ENCODE measurements around the gene USP5.

Gene USP5

DNA sequence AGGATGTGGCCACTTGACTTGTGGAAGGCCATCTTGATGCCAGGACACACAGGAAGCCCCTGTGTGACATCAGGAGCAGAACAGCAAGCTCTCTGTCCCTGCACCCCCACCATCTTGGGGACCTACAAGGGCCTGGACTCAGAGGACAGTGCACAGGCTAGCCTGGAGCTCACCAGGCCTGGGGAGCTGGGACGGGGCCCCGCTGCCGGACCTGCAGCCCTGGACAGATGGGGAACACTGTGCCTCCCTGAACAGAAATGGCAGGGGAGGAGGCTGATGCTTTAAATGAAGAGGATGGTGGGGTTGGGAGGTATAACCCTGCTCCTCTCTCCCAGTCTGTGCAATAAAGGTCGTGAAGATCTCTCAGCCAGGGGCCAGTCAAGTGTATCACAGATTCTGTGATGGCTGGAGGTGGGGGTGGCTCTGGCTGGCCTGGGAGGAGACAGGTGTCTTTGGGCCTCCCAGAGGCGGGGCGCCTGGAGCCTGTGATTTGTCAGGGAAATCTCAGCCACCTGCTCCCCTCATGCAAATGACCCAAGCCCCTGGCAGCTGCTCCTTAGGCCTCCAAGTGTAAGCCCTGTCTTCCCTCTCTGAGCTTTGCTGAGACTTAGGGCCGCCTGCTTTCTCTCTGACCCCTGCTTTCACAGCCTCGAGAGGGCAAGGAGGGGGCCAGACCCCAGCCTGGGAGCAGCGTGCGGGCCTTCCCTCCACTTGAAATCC lies 12.3 kb upstream of the USP5 start:
- no peak for DNase-seq (ENCODE audit: low read depth)
- TF ChIP-seq, protein P1, sequence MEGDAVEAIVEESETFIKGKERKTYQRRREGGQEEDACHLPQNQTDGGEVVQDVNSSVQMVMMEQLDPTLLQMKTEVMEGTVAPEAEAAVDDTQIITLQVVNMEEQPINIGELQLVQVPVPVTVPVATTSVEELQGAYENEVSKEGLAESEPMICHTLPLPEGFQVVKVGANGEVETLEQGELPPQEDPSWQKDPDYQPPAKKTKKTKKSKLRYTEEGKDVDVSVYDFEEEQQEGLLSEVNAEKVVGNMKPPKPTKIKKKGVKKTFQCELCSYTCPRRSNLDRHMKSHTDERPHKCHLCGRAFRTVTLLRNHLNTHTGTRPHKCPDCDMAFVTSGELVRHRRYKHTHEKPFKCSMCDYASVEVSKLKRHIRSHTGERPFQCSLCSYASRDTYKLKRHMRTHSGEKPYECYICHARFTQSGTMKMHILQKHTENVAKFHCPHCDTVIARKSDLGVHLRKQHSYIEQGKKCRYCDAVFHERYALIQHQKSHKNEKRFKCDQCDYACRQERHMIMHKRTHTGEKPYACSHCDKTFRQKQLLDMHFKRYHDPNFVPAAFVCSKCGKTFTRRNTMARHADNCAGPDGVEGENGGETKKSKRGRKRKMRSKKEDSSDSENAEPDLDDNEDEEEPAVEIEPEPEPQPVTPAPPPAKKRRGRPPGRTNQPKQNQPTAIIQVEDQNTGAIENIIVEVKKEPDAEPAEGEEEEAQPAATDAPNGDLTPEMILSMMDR (IDR thresholded peaks at IDR 0.05; ENCODE audit: low read depth, low read length, missing control alignments): no peak

DNA sequence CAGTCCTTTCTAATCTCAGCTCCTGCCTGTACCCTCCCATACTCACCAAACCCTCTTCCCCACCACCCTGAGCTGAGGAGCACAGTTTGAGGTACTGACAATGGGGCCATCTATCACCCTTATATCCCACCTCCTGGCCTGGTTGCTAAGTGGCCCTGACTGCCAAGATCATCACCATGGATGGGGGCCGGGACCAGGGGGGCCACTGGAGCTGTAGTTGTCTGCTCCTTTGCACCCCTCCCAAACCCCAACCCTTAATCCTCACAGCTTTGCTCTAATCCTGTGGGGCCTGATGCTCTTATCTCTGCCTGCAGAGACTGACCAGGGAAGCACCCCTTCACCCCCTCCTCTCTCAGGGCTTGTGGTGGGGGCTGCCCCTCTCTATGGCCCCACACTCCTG lies 11.6 kb upstream of the USP5 start:
- no peak for DNase-seq (ENCODE audit: low read depth)
- in situ Hi-C loops (cut with HindIII; ENCODE audit: low sequenced_read_pairs): no loop called here
- no peak overlapping the region for H3K4me3 ChIP-seq (ENCODE audit: low read depth, low read length)
- TF ChIP-seq, protein P1 (IDR thresholded peaks at IDR 0.05; ENCODE audit: low read depth, low read length, missing control alignments): no peak

More for the DNA sequence above, 12.3 kb upstream of the USP5 start:
- no peak overlapping the region for H3K4me3 ChIP-seq (ENCODE audit: low read depth, low read length)
- in situ Hi-C loops (cut with HindIII; ENCODE audit: low sequenced_read_pairs): no loop called here

DNA sequence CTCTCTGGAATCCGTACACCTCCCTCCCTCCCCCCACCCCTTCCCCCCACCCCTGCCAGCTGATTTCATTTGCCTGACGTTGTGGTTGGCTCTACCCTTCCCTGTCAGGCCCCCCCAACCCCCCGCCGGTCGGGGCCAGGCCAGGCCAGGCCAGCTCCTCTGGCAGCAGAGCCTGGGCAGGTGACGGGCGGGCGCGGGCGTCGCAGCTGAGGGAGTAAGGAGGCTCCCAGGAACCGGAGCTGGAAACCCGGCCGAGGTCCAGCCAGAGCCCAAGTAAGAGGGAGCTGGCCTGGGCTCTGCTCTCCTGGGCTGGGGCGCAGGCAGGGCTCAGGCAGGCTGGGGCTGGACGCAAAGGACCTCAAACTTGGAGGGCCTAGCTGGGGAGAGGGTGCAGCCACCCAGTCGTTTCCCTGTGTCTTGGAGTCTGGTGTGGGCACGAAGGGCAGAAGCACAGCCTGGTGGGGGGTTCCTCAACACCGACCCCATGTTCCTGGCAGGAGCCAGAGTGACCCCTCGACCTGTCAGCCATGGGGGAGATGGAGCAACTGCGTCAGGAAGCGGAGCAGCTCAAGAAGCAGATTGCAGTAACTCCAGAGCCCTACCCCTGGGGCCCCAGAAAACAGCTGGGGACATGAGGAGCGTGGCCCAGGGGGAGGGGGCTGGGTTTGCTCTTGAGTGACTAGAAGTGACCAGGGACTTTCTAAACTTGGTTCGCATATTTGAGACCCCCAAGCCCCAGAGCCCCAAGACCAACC lies 11.0 kb upstream of the USP5 start, which contains the start of gene GNB3:
GNB3 (plus strand) TSS at position 165 of the 755 bp plus-strand sequence; CDS start at position 528, 363 bp downstream.
- H3K4me3 ChIP-seq (ENCODE audit: low read depth, low read length): no peak within 1 kb of the TSS
- DNase-seq (ENCODE audit: low read depth): no peak
- TF ChIP-seq, protein P1 (IDR thresholded peaks at IDR 0.05; ENCODE audit: low read depth, low read length, missing control alignments): no peak
- in situ Hi-C loops (cut with HindIII; ENCODE audit: low sequenced_read_pairs): no loop called here

DNA sequence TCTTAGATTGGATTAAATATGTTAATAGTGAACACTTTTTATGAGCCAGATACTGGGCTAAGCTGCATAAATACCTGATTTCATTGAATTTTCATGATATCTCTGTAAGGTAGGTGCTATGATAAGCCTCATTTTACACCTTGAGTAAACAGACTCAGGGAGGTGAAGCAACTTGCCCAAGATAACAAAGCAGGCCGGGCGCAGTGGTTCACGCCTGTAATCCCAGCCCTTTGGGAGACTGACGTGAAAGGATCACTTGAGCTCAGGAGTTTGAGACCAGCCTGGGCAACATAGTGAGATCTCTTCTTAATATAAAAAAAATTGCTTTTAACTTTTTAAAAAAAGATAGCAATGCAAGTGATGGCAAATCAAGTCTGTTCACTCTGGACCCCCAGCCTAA lies 9.9 kb upstream of the USP5 start:
- in situ Hi-C loops (cut with HindIII; ENCODE audit: low sequenced_read_pairs): no loop called here
- no peak for DNase-seq (ENCODE audit: low read depth)
- TF ChIP-seq, protein P1 (IDR thresholded peaks at IDR 0.05; ENCODE audit: low read depth, low read length, missing control alignments): no peak

DNA sequence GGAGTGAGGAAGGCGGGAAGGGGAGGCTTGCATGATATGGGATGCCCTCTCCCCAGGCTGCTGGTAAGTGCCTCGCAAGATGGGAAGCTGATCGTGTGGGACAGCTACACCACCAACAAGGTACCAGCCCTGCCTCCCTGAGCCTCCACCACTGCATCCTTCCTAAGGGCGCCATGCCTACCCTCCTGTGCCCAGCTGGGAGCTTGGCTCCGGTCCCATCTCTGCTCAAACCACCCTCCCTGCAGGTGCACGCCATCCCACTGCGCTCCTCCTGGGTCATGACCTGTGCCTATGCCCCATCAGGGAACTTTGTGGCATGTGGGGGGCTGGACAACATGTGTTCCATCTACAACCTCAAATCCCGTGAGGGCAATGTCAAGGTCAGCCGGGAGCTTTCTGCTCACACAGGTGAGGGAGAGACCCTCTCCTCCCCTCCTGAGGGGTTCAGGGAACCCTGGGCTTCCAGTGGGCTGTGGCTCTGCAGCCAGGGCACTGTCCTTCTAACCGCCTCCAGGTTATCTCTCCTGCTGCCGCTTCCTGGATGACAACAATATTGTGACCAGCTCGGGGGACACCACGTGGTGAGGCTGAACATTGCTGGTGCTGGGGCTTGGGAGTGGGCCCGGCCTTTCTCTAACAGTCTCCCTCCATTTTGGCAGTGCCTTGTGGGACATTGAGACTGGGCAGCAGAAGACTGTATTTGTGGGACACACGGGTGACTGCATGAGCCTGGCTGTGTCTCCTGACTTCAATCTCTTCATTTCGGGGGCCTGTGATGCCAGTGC lies 8.6 kb upstream of the USP5 start:
- DNase-seq (ENCODE audit: low read depth): no peak
- in situ Hi-C loops (cut with HindIII; ENCODE audit: low sequenced_read_pairs): no loop called here
- H3K4me3 ChIP-seq (ENCODE audit: low read depth, low read length): no peak overlapping the region
- TF ChIP-seq, protein P1 (IDR thresholded peaks at IDR 0.05; ENCODE audit: low read depth, low read length, missing control alignments): no peak

More for the DNA sequence above, 9.9 kb upstream of the USP5 start:
- no peak overlapping the region for H3K4me3 ChIP-seq (ENCODE audit: low read depth, low read length)

DNA sequence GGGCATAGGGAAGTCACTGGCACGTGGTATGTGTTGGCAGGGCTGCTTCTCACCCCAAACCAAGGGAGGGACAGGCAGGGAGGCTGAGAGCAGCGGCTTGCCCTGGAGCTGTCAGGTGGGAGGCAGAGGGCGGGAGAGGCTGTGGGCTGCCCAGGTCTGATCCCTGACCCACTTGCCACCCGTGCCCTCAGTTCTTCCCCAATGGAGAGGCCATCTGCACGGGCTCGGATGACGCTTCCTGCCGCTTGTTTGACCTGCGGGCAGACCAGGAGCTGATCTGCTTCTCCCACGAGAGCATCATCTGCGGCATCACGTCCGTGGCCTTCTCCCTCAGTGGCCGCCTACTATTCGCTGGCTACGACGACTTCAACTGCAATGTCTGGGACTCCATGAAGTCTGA lies 6.6 kb upstream of the USP5 start:
- in situ Hi-C loops (cut with HindIII; ENCODE audit: low sequenced_read_pairs): no loop called here
- no peak for DNase-seq (ENCODE audit: low read depth)
- TF ChIP-seq, protein P1 (IDR thresholded peaks at IDR 0.05; ENCODE audit: low read depth, low read length, missing control alignments): no peak
- no peak overlapping the region for H3K4me3 ChIP-seq (ENCODE audit: low read depth, low read length)
